Measurements from ENCODE around the gene KCNN3.

DNA sequence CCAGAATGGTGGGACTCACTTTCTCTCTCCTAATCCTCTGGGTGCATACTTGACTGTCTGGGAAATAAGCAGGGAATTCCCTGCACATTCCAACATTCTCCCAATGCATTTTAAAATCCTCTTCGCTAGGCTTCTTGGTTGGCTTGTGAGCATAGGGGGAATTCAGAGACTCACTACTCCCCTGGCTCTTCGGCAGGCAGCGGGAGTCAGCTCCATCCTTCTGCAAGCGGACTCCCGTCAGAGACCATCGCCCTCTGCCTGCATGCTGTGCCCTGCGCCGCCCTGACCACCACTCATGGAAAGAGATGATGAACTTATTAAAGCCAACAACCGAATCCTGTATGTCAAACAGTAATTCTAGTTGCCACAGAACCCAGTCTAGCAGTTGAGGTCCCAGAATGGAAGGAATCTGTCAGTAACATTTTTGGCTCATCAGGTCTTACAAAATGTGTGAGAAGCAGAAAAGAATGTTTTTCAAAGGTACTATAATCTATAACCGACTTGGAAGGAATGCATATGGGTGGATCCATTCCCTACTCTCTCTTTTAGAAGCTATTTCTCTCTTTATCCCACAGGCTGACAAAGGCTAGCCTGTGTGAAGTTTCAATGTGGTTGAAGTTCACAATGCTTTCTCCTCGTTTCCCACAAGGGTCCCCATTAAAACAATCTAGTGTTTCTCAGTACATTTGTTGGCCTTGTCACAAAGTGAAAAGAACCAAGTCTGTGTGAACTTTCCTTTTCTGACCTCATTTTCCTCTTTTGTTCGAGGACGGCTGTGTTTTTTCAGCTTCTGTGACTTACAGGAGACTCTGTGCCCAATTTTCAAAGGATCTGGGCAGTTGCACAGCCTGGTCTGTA is 143.0 kb downstream of the KCNN3 start:
- TF ChIP-seq, protein P1, sequence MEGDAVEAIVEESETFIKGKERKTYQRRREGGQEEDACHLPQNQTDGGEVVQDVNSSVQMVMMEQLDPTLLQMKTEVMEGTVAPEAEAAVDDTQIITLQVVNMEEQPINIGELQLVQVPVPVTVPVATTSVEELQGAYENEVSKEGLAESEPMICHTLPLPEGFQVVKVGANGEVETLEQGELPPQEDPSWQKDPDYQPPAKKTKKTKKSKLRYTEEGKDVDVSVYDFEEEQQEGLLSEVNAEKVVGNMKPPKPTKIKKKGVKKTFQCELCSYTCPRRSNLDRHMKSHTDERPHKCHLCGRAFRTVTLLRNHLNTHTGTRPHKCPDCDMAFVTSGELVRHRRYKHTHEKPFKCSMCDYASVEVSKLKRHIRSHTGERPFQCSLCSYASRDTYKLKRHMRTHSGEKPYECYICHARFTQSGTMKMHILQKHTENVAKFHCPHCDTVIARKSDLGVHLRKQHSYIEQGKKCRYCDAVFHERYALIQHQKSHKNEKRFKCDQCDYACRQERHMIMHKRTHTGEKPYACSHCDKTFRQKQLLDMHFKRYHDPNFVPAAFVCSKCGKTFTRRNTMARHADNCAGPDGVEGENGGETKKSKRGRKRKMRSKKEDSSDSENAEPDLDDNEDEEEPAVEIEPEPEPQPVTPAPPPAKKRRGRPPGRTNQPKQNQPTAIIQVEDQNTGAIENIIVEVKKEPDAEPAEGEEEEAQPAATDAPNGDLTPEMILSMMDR (IDR thresholded peaks at IDR 0.05), result no peak
- TF ChIP-seq EP300 (IDR thresholded peaks at IDR 0.05), result no peak
